ENCODE results near the gene JOSD2.

JOSD2 gene
- long read RNA-seq, partial matches to known transcripts: 0 of 5 reads
- long read RNA-seq, other reads (novel, unspliced or antisense): 0 of 5 reads

- Histone ChIP-seq H3K27me3 (ENCODE audit: insufficient read depth, poor library complexity, severe bottlenecking) (peaks cover 8% of the 10 kb centered on the region), H3K4me3 (replicated peaks; ENCODE audit: insufficient read depth, low read length) (peak within 1 kb of the TSS; percentile 74), H3K27ac (replicated peaks) (peak within 1 kb of the TSS; percentile 72)
- 0 out of 2 replicates have a peak, but pooled peaks have one; percentile 4 for TF ChIP-seq SPI1 (IDR thresholded peaks at IDR 0.05; ENCODE audit: borderline replicate concordance, low read depth)
- no peak for TF ChIP-seq REST (IDR thresholded peaks at IDR 0.05; ENCODE audit: insufficient replicate concordance, low read depth)
- peak; percentile 29; the same call in 1 of the 2 replicates for TF ChIP-seq POLR2AphosphoS5 (IDR thresholded peaks at IDR 0.05; ENCODE audit: low read depth)
- peak; percentile 84 for TF ChIP-seq GABPA (IDR thresholded peaks at IDR 0.05; ENCODE audit: low read depth)
- peak; percentile 98 to 99 for DNase-seq (ENCODE audit: low read depth in 1 of 2, low spot score in 1 of 2)
These were observed at the start of gene JOSD2 for GRCh38 chr19:50511069-50511822. JOSD2 (minus strand) TSS chr19:50511191; CDS start chr19:50510431, 760 bp downstream.

- no peak overlapping the region for H3K27ac ChIP-seq (replicated peaks)
- peaks cover 2% of the 10 kb centered on the region for H3K27me3 ChIP-seq (ENCODE audit: insufficient read depth, poor library complexity, severe bottlenecking)
- no peak for DNase-seq (ENCODE audit: low read depth in 1 of 2, low spot score in 1 of 2)
- TF ChIP-seq POLR2AphosphoS5 (IDR thresholded peaks at IDR 0.05; ENCODE audit: low read depth) (no peak), SPI1 (IDR thresholded peaks at IDR 0.05; ENCODE audit: borderline replicate concordance, low read depth) (no peak), REST (IDR thresholded peaks at IDR 0.05; ENCODE audit: insufficient replicate concordance, low read depth) (no peak), GABPA (IDR thresholded peaks at IDR 0.05; ENCODE audit: low read depth) (no peak), CTCF (IDR thresholded peaks at IDR 0.05; ENCODE audit: insufficient read depth, low read length) (no peak)
- no peak overlapping the region for H3K4me3 ChIP-seq (replicated peaks; ENCODE audit: insufficient read depth, low read length)
These were observed 48.6 kb upstream of the JOSD2 start for GRCh38 chr19:50559636-50560035.

GRCh38 chr19:50558449-50558848 is 47.5 kb upstream of the JOSD2 start:
- H3K27me3 ChIP-seq (ENCODE audit: insufficient read depth, poor library complexity, severe bottlenecking): no peaks in the 10 kb centered on the region
- TF ChIP-seq CTCF (IDR thresholded peaks at IDR 0.05; ENCODE audit: insufficient read depth, low read length): no peak
- TF ChIP-seq POLR2AphosphoS5 (IDR thresholded peaks at IDR 0.05; ENCODE audit: low read depth): no peak
- TF ChIP-seq REST (IDR thresholded peaks at IDR 0.05; ENCODE audit: insufficient replicate concordance, low read depth): no peak
- TF ChIP-seq SPI1 (IDR thresholded peaks at IDR 0.05; ENCODE audit: borderline replicate concordance, low read depth): no peak
- no peak for TF ChIP-seq GABPA (IDR thresholded peaks at IDR 0.05; ENCODE audit: low read depth)
- H3K27ac ChIP-seq (replicated peaks): no peak overlapping the region
- DNase-seq (ENCODE audit: low read depth in 1 of 2, low spot score in 1 of 2): no peak
- H3K4me3 ChIP-seq (replicated peaks; ENCODE audit: insufficient read depth, low read length): no peak overlapping the region

Measured in HL-60 (cell line).